HG02884 (cell line): ENCODE measurements around the gene FADS2.

Source experiments
- ATAC-seq: cut with Tn5 transposase; IDR thresholded peaks from one replicate; pipeline ENCODE4 v1.9.1; 2021; ENCODE audit warnings: mild to moderate bottlenecking, moderate library complexity; ENCODE audit not compliant: unreplicated experiment

FADS2 gene

GRCh38 chr11:61902313-61902712 lies 74.2 kb downstream of the FADS2 start:
- no peak for ATAC-seq

GRCh38 chr11:61903845-61904244 lies 75.7 kb downstream of the FADS2 start:
- ATAC-seq = no peak

- ATAC-seq = no peak
These were observed 76.5 kb downstream of the FADS2 start for GRCh38 chr11:61904539-61905048.

- ATAC-seq = no peak
These were observed 77.1 kb downstream of the FADS2 start for GRCh38 chr11:61905067-61905696.

- ATAC-seq = no peak
These were observed 77.9 kb downstream of the FADS2 start for GRCh38 chr11:61905801-61906521.

- no peak for ATAC-seq
These were observed 78.4 kb downstream of the FADS2 start for GRCh38 chr11:61906522-61906909.

- ATAC-seq = no peak
These were observed 79.2 kb downstream of the FADS2 start for GRCh38 chr11:61907282-61907681.

GRCh38 chr11:61907871-61908729 lies 80.0 kb downstream of the FADS2 start:
- ATAC-seq = no peak

- no peak for ATAC-seq
These were observed 80.7 kb downstream of the FADS2 start for GRCh38 chr11:61908730-61909316.

- ATAC-seq = no peak
These were observed 82.4 kb downstream of the FADS2 start for GRCh38 chr11:61910187-61911127.

- ATAC-seq = no peak
These were observed 83.1 kb downstream of the FADS2 start for GRCh38 chr11:61911128-61911700.

GRCh38 chr11:61911701-61912529 lies 83.8 kb downstream of the FADS2 start:
- no peak for ATAC-seq

GRCh38 chr11:61912530-61912898 lies 84.4 kb downstream of the FADS2 start:
- no peak for ATAC-seq

GRCh38 chr11:61912991-61913698 lies 85.0 kb downstream of the FADS2 start:
- ATAC-seq = no peak

GRCh38 chr11:61913699-61914395 lies 85.7 kb downstream of the FADS2 start:
- no peak for ATAC-seq

GRCh38 chr11:61914471-61915171 lies 86.5 kb downstream of the FADS2 start:
- ATAC-seq = no peak

GRCh38 chr11:61916737-61917333 lies 88.7 kb downstream of the FADS2 start:
- ATAC-seq = no peak
